ENCODE measurements around the gene FUBP3. TPM values are rescaled to one million over a fixed set of nuclear protein-coding genes. Genes with fewer than 3 reads are reported as not detected.

FUBP3 gene
- total RNA-seq, 1 donor from 2014 or later: 14.5 TPM

DNA sequence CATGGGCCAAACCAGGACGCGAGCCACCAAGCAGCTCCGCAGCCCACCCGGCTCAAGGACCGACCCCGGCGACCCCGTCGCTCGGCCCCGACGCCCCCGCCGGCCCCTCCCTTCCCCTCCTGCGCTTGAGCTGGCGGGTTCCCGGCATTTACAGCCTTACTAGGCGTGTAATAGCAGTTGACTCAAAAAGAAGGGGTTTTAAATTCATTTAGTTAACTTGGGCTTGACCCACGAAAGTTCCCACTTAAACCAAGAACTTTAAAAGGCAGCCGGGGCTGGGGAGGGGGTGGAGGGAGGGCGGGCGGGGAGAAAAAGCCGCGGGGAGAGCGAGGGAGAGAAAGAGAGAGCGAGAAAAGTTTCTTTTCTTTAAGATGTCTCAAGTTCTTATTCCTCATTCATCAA, 85.7 kb downstream of the FUBP3 start:
- Histone ChIP-seq H3K36me3 (no peaks in the 10 kb centered on the region), H3K4me1 (peaks cover 3 to 49% of the 10 kb centered on the region in 2 donors), H3K4me3 (peak overlapping the region; percentile 31 to 44), H3K27me3 (peaks cover 40% of the 10 kb centered on the region), H3K9me3 (no peaks in the 10 kb centered on the region), H3K27ac (no peak overlapping the region)
- DNase-seq (ENCODE audit: low spot score in 2 of 2): no peak
- intact Hi-C loops (cut with DNase I): no loop called here
- TF ChIP-seq CTCF (IDR thresholded peaks at IDR 0.05): no peak

- no peak for DNase-seq (ENCODE audit: low spot score in 2 of 2)
- no peaks in the 10 kb centered on the region for H3K9me3 ChIP-seq
- peak overlapping the region; percentile 31 to 44 for H3K4me3 ChIP-seq
- intact Hi-C loops (cut with DNase I): no loop called here
- no peak for TF ChIP-seq CTCF (IDR thresholded peaks at IDR 0.05)
- H3K4me1 ChIP-seq: peaks cover 3 to 42% of the 10 kb centered on the region in 2 donors
- H3K36me3 ChIP-seq: no peaks in the 10 kb centered on the region
- peaks cover 33% of the 10 kb centered on the region for H3K27me3 ChIP-seq
- no peak overlapping the region for H3K27ac ChIP-seq
These were observed 86.3 kb downstream of the FUBP3 start for GRCh38 chr9:130665431-130666392.

- no peak overlapping the region for H3K4me3 ChIP-seq
- no peak for TF ChIP-seq CTCF (IDR thresholded peaks at IDR 0.05)
- intact Hi-C loops (cut with DNase I): no loop called here
- H3K9me3 ChIP-seq: no peaks in the 10 kb centered on the region
- no peak for DNase-seq (ENCODE audit: low spot score in 2 of 2)
- peaks cover 25% of the 10 kb centered on the region for H3K27me3 ChIP-seq
- peaks cover 0 to 33% of the 10 kb centered on the region in 2 donors for H3K4me1 ChIP-seq
- H3K27ac ChIP-seq: no peak overlapping the region
- no peaks in the 10 kb centered on the region for H3K36me3 ChIP-seq
These were observed 87.2 kb downstream of the FUBP3 start for GRCh38 chr9:130666393-130667119.

DNA sequence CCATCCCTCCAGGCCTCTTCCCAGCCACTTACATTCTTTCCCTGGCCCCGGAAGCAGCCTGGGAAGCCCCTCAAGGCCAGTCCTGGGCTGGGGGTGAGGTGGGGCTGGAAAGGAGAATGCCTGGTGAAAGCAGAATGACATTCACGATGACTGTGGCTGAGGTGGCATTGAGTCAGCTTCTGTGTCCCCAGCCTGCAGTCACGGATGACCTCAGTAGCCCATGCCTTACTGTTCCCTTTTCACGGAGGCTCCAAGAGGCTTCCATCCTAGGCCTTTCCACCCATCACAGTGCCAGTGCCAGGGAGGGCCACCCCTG, 87.7 kb downstream of the FUBP3 start:
- TF ChIP-seq CTCF (IDR thresholded peaks at IDR 0.05): no peak
- no peak for DNase-seq (ENCODE audit: low spot score in 2 of 2)
- no peaks in the 10 kb centered on the region for H3K9me3 ChIP-seq
- intact Hi-C loops (cut with DNase I): no loop called here
- peaks cover 23% of the 10 kb centered on the region for H3K27me3 ChIP-seq
- H3K36me3 ChIP-seq: no peaks in the 10 kb centered on the region
- peaks cover 0 to 28% of the 10 kb centered on the region in 2 donors for H3K4me1 ChIP-seq
- no peak overlapping the region for H3K4me3 ChIP-seq
- H3K27ac ChIP-seq: no peak overlapping the region

DNA sequence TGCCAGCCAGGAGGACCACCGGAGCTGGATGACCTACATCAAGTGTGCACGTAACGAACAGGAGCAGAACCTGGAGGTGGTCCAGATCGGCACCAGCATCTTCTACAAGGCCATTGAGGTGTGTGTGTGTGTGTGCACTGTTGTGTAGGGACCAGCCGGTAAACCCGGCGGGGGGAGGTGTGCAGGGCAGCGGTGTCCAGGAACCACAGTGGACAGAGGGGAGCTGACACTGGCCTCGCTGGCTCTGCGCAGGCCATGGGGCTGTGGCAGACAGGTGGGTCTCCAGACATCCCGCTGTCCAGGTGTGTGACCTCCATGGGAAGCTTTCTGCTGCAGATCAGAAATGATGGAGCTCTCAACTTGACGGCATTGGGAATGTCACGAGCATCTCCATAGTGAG, 88.8 kb downstream of the FUBP3 start:
- no peak for TF ChIP-seq CTCF (IDR thresholded peaks at IDR 0.05)
- no peak overlapping the region for H3K4me3 ChIP-seq
- intact Hi-C loops (cut with DNase I): no loop called here
- no peak for DNase-seq (ENCODE audit: low spot score in 2 of 2)
- no peaks in the 10 kb centered on the region for H3K36me3 ChIP-seq
- peaks cover 0 to 22% of the 10 kb centered on the region in 2 donors for H3K4me1 ChIP-seq
- no peak overlapping the region for H3K27ac ChIP-seq
- H3K9me3 ChIP-seq: no peaks in the 10 kb centered on the region
- H3K27me3 ChIP-seq: peaks cover 13% of the 10 kb centered on the region

All from ascending aorta (tissue), 2 donors.